Suprapubic skin (tissue), 4 donors: ENCODE measurements around the gene FNDC11. TPM values are rescaled to one million over a fixed set of nuclear protein-coding genes. Genes with fewer than 3 reads are reported as not detected.

ENCODE experiments used
- DNase-seq, 2 donors: peaks; one replicate each; pipeline ENCODE4 v3.0.0-alpha.2; 2019; ENCODE audit warnings: low spot score in 2 of 2
- H3K27ac ChIP-seq: fragments of 200-600 bp; sonication (generic); one replicate; pipeline ENCODE4 v1.5.1; 2019
- H3K27me3 ChIP-seq: fragments of 200-600 bp; sonication (generic); one replicate; pipeline ENCODE4 v1.5.1; 2019
- H3K36me3 ChIP-seq: fragments of 200-600 bp; sonication (generic); one replicate; pipeline ENCODE4 v1.5.1; 2019
- H3K4me1 ChIP-seq: fragments of 200-600 bp; sonication (generic); one replicate; pipeline ENCODE4 v1.5.1; 2019
- H3K4me3 ChIP-seq: fragments of 200-600 bp; sonication (generic); one replicate; pipeline ENCODE4 v1.5.1; 2019; ENCODE audit warnings: mild to moderate bottlenecking
- H3K9me3 ChIP-seq: fragments of 200-600 bp; sonication (generic); one replicate; pipeline ENCODE4 v1.5.1; 2019
- EP300 ChIP-seq: sonication (generic); formaldehyde crosslinking; IDR thresholded peaks from one replicate; pipeline ENCODE4 v1.6.1; 2017; ENCODE audit warnings: antibody characterized with exemption
- POLR2A ChIP-seq, 2 donors: fragments of 450-650 bp; IDR thresholded peaks; one replicate each; pipeline ENCODE4 v1.6.1; 2017; ENCODE audit warnings: antibody characterized with exemption in 2 of 2, mild to moderate bottlenecking in 2 of 2, moderate library complexity in 2 of 2
- POLR2AphosphoS5 ChIP-seq, 3 donors: sonication (generic); formaldehyde crosslinking; IDR thresholded peaks; one replicate each; pipeline ENCODE4 v1.6.1; 2017; ENCODE audit warnings: antibody characterized with exemption in 3 of 3
- WGBS: methylation state at CpG from one replicate; pipeline ENCODE4 v1.1.5; 2018; 5-methylcytosine and 5-hydroxymethylcytosine counted together
- total RNA-seq, 4 donors: library from RNA; depleted of rRNA; stranded (reverse); fragments of >200 nt; gene quantifications; one replicate each; pipeline ENCODE4 v1.1.0, GENCODE V29; 2016
- TF ChIP-seq, protein P1 (sequence below), 2 donors: fragments of 200-600 bp in 1 of 2; fragments of 450-650 bp in 1 of 2; sonication (generic) in 1 of 2; IDR thresholded peaks; one replicate each; pipeline ENCODE4 v1.5.1; 2016 to 2019; ENCODE audit warnings: antibody characterized with exemption in 2 of 2, mild to moderate bottlenecking in 1 of 2, moderate library complexity in 1 of 2

FNDC11 gene
- total RNA-seq, 4 donors from 2014 or later = 0.25 to 0.36 TPM; not detected in 2

DNA sequence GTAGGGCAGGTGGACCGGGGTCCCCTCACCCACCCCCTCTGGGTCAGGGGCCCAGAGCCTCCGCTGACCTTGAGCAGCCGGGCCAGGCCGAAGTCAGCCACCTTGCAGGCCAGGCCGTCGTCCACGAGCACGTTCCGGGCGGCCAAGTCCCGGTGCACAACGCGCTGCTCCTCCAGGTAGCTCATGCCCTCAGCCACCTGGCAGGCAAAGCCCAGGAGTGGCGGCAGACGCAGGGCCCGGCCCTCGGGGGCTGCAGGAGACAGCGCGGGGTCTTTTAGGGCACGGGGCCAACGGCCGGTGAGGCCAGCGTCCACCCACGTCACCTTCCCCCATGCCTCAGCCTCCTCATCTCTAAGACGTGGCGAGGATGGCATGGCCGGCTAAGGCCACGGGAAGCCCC is 12.6 kb upstream of the FNDC11 start:
- no peak overlapping the region for H3K4me3 ChIP-seq
- peaks cover 6% of the 10 kb centered on the region for H3K27me3 ChIP-seq
- H3K9me3 ChIP-seq = no peaks in the 10 kb centered on the region
- no peaks in the 10 kb centered on the region for H3K36me3 ChIP-seq
- TF ChIP-seq, protein P1, sequence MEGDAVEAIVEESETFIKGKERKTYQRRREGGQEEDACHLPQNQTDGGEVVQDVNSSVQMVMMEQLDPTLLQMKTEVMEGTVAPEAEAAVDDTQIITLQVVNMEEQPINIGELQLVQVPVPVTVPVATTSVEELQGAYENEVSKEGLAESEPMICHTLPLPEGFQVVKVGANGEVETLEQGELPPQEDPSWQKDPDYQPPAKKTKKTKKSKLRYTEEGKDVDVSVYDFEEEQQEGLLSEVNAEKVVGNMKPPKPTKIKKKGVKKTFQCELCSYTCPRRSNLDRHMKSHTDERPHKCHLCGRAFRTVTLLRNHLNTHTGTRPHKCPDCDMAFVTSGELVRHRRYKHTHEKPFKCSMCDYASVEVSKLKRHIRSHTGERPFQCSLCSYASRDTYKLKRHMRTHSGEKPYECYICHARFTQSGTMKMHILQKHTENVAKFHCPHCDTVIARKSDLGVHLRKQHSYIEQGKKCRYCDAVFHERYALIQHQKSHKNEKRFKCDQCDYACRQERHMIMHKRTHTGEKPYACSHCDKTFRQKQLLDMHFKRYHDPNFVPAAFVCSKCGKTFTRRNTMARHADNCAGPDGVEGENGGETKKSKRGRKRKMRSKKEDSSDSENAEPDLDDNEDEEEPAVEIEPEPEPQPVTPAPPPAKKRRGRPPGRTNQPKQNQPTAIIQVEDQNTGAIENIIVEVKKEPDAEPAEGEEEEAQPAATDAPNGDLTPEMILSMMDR (IDR thresholded peaks at IDR 0.05) = no peak
- TF ChIP-seq EP300 = no peak
- no peak for TF ChIP-seq POLR2A (IDR thresholded peaks at IDR 0.05)
- no peak for TF ChIP-seq POLR2AphosphoS5 (IDR thresholded peaks at IDR 0.05)
- no peak overlapping the region for H3K27ac ChIP-seq
- WGBS = 93% methylated on average over 23 of the region's 28 CpGs
- peaks cover 71% of the 10 kb centered on the region for H3K4me1 ChIP-seq
- no peak for DNase-seq

DNA sequence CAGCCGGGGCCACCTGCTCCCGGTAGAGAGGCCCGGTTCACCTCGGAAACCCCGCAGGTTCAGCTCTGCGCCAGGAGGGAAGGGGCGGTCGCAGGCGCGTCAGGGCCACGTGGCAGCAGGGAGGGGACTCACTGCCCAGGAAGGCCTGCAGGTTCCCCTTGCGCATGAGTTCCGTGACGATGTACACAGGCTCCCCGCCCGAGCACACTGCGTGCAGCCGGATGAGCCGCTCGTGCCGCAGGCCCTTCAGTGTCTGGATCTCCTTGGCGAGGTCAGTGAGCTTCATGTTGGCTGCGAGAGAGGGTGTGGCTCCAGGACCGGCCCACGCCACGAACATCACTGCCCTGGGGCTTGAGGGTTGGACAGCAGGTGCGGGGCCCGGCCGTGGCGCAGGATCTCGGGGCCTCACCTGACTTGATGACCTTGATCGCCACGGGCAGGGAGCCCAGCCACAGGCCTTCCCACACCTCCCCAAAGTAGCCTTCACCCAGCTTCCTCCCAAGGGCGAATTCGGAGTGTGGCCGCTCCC is 11.9 kb upstream of the FNDC11 start:
- Histone ChIP-seq H3K27me3 (peaks cover 12% of the 10 kb centered on the region), H3K27ac (no peak overlapping the region), H3K4me3 (no peak overlapping the region), H3K4me1 (peaks cover 64% of the 10 kb centered on the region), H3K36me3 (no peaks in the 10 kb centered on the region), H3K9me3 (no peaks in the 10 kb centered on the region)
- DNase-seq = no peak
- TF ChIP-seq POLR2A (IDR thresholded peaks at IDR 0.05) = no peak
- TF ChIP-seq, protein P1 (IDR thresholded peaks at IDR 0.05) = no peak
- TF ChIP-seq POLR2AphosphoS5 (IDR thresholded peaks at IDR 0.05) = no peak
- TF ChIP-seq EP300 = no peak
- 79% methylated on average over 13 of the region's 36 CpGs for WGBS

DNA sequence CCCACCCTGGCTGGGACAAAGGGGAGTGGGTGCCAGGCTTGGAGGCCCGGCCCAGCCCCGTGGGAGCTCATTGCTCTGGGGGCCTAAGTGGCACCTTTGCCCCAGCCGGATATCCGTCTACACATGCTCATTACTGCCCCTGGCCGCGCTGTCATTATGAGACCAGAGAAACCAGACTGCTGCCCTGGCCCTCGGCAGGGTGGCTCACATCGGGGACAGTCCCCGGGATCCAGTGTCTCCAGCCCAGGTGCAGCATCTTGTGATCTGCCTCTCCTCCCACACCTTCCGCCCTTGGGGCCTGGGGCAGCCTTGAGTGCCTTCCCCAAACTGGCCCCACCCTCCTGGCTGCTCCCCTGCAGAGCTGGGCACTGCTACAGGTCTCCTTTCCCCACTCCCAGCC is 11.3 kb upstream of the FNDC11 start:
- Histone ChIP-seq H3K9me3 (no peaks in the 10 kb centered on the region), H3K4me3 (no peak overlapping the region), H3K27ac (no peak overlapping the region), H3K27me3 (peaks cover 18% of the 10 kb centered on the region), H3K36me3 (no peaks in the 10 kb centered on the region), H3K4me1 (peaks cover 61% of the 10 kb centered on the region)
- WGBS = 75% methylated on average over 5 of the region's 10 CpGs
- TF ChIP-seq EP300 = no peak
- TF ChIP-seq POLR2AphosphoS5 (IDR thresholded peaks at IDR 0.05) = no peak
- no peak for TF ChIP-seq POLR2A (IDR thresholded peaks at IDR 0.05)
- TF ChIP-seq, protein P1 (IDR thresholded peaks at IDR 0.05) = no peak
- no peak for DNase-seq

DNA sequence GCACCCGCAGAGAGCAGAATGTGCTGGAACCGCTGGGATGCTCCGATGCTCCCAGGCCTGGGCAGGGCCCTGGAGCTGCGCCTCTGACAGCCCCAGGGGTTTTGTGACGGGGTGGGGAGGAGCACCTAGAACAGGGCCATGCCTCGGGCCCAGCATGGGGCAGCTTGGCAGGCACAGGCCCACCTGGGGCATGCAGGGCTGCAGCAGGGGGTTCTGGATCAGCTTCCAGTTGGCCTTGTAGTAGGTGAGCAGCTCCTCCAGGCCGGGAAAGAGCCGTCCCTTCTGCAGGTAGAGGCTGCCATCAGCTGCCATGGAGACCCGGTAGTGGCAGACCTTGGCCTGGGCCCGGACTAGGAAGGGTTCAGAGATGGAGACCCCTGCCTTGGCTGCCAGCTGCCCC is 10.8 kb upstream of the FNDC11 start:
- WGBS = no CpG with 5 or more reads among the region's 10 CpGs
- Histone ChIP-seq H3K4me1 (peaks cover 58% of the 10 kb centered on the region), H3K9me3 (no peaks in the 10 kb centered on the region), H3K27ac (no peak overlapping the region), H3K4me3 (no peak overlapping the region), H3K36me3 (no peaks in the 10 kb centered on the region), H3K27me3 (peaks cover 22% of the 10 kb centered on the region)
- DNase-seq = no peak
- TF ChIP-seq EP300 = no peak
- TF ChIP-seq POLR2A (IDR thresholded peaks at IDR 0.05) = no peak
- TF ChIP-seq, protein P1 (IDR thresholded peaks at IDR 0.05) = no peak
- no peak for TF ChIP-seq POLR2AphosphoS5 (IDR thresholded peaks at IDR 0.05)

DNA sequence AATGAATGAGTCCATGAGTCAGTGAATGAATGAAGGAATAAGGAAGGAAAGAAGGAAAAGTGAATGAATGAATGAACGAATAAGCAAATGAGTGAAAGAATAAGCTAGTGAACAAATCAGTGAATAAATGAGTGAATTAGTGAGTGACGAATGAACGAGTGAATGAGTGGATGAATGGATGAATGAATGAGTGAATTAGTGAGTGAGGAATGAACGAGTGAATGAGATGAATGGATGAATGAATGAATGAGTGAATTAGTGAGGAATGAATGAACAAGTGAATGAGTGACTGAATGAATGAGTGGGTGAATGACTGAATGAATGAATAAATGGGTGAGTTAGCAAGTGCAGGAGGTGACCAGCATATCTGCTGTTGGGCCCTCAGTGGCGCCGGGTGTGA is 10.2 kb upstream of the FNDC11 start:
- peaks cover 52% of the 10 kb centered on the region for H3K4me1 ChIP-seq
- H3K4me3 ChIP-seq = no peak overlapping the region
- H3K27me3 ChIP-seq = peaks cover 29% of the 10 kb centered on the region
- H3K36me3 ChIP-seq = no peaks in the 10 kb centered on the region
- no peak overlapping the region for H3K27ac ChIP-seq
- H3K9me3 ChIP-seq = no peaks in the 10 kb centered on the region
- DNase-seq = no peak
- WGBS = 90% methylated on average over 6 of the region's 6 CpGs
- TF ChIP-seq POLR2AphosphoS5 (IDR thresholded peaks at IDR 0.05) (no peak), POLR2A (IDR thresholded peaks at IDR 0.05) (no peak), EP300 (no peak)
- TF ChIP-seq, protein P1 (IDR thresholded peaks at IDR 0.05) = no peak
